Raji (cell line): Measurements from ENCODE around the gene C1QB.

ENCODE experiments used
- POLR2A ChIP-seq: IDR thresholded peaks from 2 replicates; pipeline ENCODE4 v1.6.1; 2011; ENCODE audit warnings: low read depth, low read length, control low read depth; ENCODE audit not compliant: insufficient read depth

C1QB gene

DNA sequence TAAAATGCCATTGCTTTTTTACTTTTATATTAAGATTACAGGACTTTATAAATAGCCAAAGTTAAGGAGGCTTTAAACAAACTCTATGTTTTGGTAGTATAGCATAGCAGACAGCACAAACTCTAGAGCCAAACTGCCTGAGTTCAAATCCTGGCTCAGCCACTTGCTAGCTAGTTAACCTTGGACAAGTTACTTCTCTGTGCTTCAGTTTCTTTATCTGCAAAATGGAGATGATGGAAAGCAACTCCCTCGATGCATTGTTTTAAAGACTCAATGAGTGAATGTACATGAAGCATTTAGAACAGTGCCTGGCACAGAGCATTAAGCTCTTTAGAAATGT, 21.3 kb downstream of the C1QB start:
- no peak for TF ChIP-seq POLR2A

DNA sequence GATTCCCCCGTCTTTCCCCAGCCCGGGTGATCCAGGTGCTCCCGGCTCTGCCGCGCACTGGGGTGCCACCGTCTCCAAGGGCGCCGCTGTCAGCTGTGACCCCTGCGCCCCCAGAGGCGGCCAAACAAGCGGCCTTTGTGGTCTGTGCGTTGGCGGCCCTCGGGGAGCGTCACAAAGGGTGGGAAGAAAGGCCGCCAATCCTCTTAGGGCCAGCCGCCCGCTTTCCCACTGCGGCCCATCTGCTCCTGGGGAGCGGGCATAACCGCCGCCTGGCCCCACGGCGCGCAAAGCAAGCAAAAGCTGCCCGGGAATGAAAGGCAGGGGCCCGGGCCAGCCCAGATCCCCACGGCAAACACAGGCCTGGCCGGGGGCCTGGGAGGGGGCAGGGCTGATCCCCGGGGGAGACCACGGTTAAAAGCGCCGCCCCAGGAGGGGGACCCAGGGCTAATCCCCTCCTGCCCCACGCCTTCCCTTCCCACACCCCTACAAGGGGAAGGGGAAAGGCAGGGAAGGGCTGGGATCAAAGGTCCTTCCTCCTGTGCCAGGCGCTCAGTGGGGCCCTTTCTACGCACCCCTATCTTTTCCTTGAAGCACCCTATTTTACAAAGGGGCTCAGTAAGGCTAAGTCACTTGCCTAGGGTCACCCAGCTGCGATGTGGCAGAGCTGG, 24.0 kb downstream of the C1QB start:
- TF ChIP-seq POLR2A: no peak

DNA sequence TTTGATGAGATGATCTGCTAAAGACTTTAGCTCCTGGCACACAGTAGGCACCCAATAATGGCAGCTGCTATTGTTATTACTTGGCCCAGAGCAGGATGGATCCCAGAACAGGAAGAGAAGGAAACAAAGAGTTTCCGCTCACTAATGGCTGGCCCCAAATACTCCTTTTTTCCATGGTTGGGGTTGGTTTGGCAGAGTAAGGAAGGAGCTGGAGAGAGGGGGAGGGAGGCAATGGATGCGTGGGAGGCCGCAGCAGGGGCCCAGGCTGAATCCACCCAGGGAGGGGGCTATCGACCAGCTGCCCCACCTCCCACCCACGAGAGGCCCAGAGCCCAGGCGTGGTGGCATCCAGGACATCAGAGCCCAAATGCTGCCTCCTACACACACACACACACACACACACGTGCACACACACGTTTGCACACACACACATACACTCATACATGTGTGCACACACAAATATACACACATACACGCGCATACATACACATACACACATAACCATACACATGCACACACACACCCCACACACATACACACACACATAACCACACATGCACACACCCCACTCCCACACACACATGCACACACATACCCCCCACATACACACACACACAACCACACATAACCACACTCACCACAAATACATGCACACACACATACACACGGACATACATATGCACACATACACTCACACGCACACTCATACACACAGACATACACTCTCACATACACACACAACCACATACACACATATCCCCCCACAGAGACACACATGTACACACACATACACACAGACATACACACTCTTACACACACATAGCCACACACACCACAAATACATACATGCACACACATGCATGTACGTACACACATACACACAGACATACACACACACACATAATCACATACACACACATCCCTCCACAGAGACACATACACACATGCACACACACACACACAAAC, 25.2 kb downstream of the C1QB start:
- TF ChIP-seq POLR2A: no peak

DNA sequence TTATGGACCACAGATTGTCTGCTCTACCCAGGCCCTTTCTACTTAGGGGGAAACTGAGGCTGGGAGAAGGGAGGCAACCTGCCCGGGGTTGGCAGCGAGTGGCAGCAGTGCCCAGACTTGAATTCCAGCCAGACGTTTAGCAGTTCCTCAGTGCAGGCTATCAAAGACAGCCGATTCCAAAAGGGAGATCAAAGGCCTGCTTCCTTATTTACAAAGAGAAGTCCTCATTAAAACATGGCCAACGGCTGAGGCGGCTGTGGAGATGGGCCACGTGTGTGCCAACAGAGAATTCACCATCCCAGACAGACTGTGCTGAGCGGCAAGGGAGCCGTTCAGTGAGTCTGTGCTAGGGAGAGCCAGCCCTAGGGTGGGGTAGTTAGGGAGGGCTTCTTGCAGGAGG, 27.7 kb downstream of the C1QB start:
- TF ChIP-seq POLR2A: no peak

DNA sequence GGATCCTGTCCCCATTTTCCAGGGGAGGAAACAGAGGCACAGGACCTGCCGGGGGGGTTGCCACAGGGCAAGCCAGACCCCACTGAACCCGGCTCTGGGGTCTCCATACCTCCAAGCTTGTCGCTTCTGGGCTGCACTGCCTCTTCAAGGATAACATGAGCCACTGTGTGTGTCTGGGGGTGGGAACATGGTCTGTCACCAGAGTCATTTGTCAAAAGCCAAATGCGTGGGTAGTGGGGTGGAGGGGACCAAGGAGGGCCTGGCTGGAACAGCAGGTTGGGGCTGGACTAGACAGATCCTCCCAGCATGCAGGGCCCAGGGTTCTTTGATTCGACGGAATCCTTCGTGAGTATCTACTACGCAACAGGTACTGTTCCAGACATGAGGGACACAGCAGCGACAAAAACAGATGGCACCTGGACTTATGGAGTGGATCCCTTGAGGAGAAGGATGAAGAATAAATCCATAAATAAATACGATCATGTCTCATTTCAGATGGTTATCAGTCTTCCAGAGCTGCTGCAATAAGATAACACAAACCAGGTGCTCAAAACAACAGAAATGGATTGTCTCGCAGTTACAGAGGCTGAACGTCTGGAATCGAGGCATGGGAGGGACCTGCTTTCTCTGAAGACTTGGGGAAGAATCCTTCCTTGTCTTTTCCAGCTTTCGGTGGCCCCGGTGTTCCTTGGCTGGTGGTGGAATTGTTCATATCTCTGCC, 28.7 kb downstream of the C1QB start:
- no peak for TF ChIP-seq POLR2A

DNA sequence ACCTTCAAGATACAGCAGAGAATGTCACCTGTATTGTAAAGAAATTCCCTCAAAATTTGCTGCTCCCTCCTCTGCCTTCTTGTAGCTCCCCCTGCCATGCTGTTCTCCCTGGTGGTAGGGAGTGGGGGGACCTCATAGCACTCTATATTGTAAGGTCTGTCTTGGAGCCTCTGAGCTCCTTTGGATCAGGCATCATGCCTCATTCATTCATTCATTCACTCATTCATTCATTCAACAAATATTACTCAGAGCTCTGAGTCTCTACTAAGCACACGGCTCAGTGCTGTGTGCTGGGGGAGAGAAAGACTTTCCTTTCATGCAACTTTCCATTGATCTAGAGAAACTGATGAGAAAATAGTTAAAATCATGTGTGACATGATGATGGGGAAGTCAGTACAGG, 30.5 kb downstream of the C1QB start:
- TF ChIP-seq POLR2A: no peak

DNA sequence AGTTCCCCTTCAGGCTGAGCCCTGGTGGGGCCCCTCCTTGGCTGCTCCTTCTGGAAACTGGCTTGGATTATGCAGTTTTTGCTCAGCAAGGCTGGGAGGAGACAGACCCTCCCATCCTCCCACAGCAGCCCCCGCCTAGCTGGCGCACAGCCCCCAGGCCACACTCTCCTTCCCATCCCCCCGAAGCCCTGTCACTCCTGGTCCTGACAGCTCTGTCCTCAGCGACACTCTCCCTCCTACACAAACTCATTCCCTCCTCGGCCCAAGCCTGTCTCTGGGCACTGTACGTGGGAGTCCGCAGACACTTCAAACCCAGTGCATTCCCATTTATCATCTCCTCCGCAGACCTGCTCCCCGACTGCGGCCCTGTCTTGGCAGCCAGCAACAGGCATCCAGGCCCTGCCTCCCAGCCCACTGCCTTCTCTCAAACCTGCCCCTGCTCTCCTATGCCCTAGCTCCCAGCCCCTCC, 32.6 kb downstream of the C1QB start:
- no peak for TF ChIP-seq POLR2A

DNA sequence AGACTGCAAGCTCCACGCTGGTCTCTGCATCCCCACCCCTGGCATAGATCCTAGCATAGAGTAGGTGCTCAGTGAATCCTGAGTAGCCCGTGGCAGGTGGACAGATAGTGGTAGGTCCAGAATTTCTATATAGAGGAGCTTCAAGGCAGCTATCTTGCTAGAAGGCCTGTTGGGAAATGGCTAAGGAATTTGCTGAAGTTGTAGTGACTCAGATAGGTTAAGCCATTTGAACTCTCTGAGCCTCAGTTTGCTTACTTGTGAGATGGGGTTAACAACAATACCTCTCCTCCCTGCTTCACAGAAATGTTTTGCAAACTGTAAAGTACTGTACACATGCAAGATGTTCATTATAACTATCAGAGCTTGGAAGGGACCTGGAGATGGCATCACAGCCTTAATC, 34.2 kb downstream of the C1QB start:
- TF ChIP-seq POLR2A: no peak

DNA sequence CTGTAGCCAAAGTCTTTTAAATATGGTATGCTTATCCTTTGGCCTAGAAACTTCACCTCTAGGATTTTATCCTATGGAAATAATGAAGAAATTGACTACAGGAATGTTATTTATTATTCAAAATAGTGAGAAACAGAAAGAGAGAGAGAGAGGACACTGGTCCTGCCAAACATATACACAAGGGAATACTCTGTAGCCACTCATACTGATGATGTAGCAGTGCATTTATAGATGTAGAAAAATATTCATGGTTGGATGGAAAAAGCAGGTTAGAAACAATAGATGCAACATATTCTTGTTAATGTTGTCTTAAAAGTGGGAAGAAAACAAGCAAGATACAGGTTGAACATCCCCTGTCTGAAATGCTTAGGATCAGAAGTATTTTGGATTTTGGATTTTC, 35.4 kb downstream of the C1QB start:
- no peak for TF ChIP-seq POLR2A

DNA sequence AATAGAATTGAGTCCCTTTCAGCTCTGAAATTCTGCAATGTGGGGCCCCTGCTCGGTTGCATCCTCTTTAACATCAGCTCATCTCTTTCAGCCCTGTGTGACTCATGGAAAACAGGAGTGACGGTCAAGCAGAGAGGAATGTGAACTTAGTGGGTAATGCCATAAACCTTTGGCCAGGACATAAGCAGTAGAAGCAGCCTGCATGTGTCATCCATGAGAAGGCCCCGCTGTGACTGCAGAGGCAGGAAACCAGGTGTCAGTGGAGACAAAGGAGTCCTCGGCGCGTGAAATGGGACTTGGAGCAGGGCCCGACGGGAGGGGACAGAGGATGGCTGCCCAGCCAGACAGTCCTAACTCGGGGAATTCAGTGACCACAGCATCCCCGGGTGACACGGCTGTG, 36.5 kb downstream of the C1QB start:
- no peak for TF ChIP-seq POLR2A

DNA sequence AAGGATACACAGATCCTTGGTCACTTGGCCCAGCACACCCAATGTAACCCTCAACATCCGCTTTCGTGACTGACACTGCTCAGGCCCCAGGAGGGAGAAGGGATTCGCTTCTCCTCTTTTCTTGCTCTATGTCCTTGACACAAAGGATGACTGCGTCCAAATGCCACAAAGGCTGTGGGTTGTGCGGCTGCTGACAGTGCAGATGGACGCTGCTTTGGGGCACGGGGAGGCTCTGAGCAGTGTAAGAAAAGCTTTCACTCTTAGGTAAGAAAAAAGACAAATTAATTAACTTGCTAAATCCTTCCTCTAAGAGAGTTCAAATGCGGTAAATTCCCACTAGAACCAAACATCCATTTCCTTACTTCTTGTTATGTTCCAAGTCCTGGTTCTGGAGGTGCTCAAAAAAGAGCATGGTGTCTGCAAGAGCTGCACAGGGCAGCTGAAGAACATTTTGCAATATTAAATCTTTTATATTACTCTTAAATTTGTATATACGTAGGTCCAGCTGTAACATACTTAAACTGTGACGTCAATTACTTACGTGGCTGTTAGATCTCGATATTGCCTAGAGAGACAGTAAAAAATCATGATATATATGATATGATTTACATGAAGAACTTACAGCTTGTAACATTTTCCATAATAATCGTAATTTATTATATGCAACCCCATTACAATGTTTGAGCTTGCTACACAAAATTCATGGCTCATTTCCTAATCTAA, 38.2 kb downstream of the C1QB start:
- TF ChIP-seq POLR2A: no peak

DNA sequence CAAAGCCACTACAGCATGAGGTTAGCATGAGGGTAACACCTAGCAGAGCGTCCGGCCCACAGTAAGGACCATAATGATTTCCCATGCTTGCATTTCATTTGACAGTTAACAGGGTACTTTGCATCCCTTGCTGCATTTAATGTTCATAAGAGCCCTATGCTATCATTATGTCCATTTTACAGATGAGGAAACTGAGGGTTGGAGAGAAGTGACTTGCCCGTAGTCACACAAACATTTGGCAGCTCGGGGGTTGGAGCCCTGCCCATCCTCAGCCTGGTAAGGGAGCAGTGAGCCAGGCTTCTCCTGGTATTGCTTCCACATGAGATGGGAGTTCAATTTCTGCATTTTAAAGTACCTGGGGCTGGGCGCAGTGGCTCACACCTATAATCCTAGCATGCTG, 41.1 kb downstream of the C1QB start:
- no peak for TF ChIP-seq POLR2A

DNA sequence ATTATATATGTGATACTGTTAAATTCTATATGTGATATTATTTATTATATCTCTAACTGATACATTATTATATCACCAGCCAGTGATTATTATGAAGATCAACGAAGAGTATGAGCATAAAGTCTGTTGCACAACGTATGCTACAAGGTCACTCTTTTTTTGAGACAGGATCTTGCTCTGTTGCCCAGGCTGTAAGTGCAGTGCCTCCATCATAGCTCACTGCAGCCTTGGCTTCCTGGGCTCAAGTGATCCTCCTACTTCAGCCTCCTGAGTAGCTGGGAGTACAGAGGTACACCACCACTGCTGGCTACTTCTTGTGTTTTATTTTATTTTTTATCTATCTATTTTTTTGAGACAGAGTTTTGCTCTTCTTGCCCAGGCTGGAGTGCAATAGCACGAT, 43.6 kb downstream of the C1QB start:
- TF ChIP-seq POLR2A: no peak

DNA sequence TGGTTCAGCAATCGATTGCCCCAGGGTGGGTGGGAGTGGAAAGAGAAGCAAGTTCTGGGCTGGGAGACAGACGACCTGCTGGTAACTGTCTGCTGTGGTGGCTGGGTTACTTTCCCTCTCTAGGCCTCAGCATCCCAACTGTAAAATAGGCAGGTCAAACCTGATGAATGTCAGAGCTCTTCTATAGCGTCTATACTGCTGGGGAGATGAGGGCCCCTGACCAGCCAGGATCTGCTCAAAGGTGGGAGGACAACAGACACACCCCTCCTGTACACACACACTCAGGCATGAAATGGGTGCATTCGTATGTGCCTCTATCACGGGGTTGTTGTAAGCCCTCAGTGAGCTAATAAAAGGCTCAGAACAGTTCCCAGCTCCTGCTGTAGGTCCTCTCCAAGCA, 44.9 kb downstream of the C1QB start:
- no peak for TF ChIP-seq POLR2A
